OCI-LY3 (cell line): ENCODE results near the gene CCT3.

Experiments used
- H2AFZ ChIP-seq: fragments of 200-600, 300-600 bp; shearing (Covaris generic); 2 replicates; pipeline ENCODE4 v1.6.0; 2014; ENCODE audit warnings: antibody characterized with exemption, low read depth, low read length
- H3K27ac ChIP-seq: fragments of 200-600, 300-600 bp; sonication (generic); 2 replicates; pipeline ENCODE4 v1.5.1; 2014; ENCODE audit warnings: mild to moderate bottlenecking, low read length, moderate library complexity, mixed read lengths
- H3K27me3 ChIP-seq: fragments of 200-600, 300-600 bp; sonication (generic); 2 replicates; pipeline ENCODE4 v1.6.1; 2014; ENCODE audit warnings: low read depth, low read length, mixed read lengths
- H3K36me3 ChIP-seq: fragments of 200-600, 300-600 bp; sonication (generic); replicated peaks from 2 replicates; pipeline ENCODE3; 2014; ENCODE audit warnings: low read depth, low read length, mixed read lengths
- H3K4me1 ChIP-seq: fragments of 300-600, 200-600 bp; sonication (generic); 2 replicates; pipeline ENCODE4 v1.6.1; 2014; ENCODE audit warnings: low read length, mixed read lengths
- H3K4me2 ChIP-seq: fragments of 200-600, 300-600 bp; sonication (generic); 2 replicates; pipeline ENCODE4 v1.6.1; 2014; ENCODE audit warnings: low read length, mixed read lengths
- H3K4me3 ChIP-seq: fragments of 300-600, 200-600 bp; sonication (generic); 2 replicates; pipeline ENCODE4 v1.5.1; 2014; ENCODE audit warnings: antibody characterized with exemption, mild to moderate bottlenecking, low read length, moderate library complexity
- H3K79me2 ChIP-seq: fragments of 300-600, 200-600 bp; shearing (Covaris generic); 2 replicates; pipeline ENCODE4 v1.6.1; 2014; ENCODE audit warnings: mild to moderate bottlenecking, low read length, mixed read lengths
- H3K9ac ChIP-seq: fragments of 300-600, 200-600 bp; shearing (Covaris generic); 2 replicates; pipeline ENCODE4 v1.6.0; 2014; ENCODE audit warnings: mild to moderate bottlenecking, low read length, moderate library complexity
- H3K9me3 ChIP-seq: fragments of 200-600, 300-600 bp; shearing (Covaris generic); 2 replicates; pipeline ENCODE4 v1.6.1; 2014; ENCODE audit warnings: low read length, mixed read lengths; ENCODE audit not compliant: insufficient read depth
- H4K20me1 ChIP-seq: fragments of 200-600, 300-600 bp; sonication (generic); 2 replicates; pipeline ENCODE4 v1.6.1; 2016; ENCODE audit warnings: low read length, mixed read lengths; ENCODE audit not compliant: insufficient read depth
- CTCF ChIP-seq: fragments of 200-600, 300-600 bp; sonication (generic); IDR thresholded peaks from 2 replicates; pipeline ENCODE4 v1.5.1; 2014; ENCODE audit warnings: antibody characterized with exemption, low read length, low read depth
- EZH2phosphoT487 ChIP-seq: fragments of 200-600 bp; shearing (Covaris generic); IDR thresholded peaks from 2 replicates; pipeline ENCODE4 v1.6.1; 2018; ENCODE audit warnings: antibody characterized with exemption, mixed run types, low read depth

The CCT3 gene

GRCh38 chr1:156360534-156360933 lies 22.4 kb upstream of the CCT3 start:
- Histone ChIP-seq H2AFZ (no peak overlapping the region), H3K79me2 (no peaks in the 10 kb centered on the region), H3K9ac (no peak overlapping the region), H3K27ac (no peak overlapping the region), H3K4me1 (peaks cover 8% of the 10 kb centered on the region), H3K4me3 (no peak overlapping the region), H3K4me2 (no peak overlapping the region), H3K9me3 (no peaks in the 10 kb centered on the region), H3K36me3 (no peaks in the 10 kb centered on the region), H4K20me1 (no peaks in the 10 kb centered on the region), H3K27me3 (peaks cover 22% of the 10 kb centered on the region)
- TF ChIP-seq EZH2phosphoT487 = no peak
- no peak for TF ChIP-seq CTCF

GRCh38 chr1:156359973-156360372 lies 21.9 kb upstream of the CCT3 start:
- Histone ChIP-seq H3K36me3 (no peaks in the 10 kb centered on the region), H3K9ac (no peak overlapping the region), H3K4me2 (no peak overlapping the region), H3K27ac (no peak overlapping the region), H3K79me2 (no peaks in the 10 kb centered on the region), H2AFZ (no peak overlapping the region), H3K9me3 (no peaks in the 10 kb centered on the region), H4K20me1 (no peaks in the 10 kb centered on the region), H3K27me3 (peaks cover 23% of the 10 kb centered on the region), H3K4me3 (no peak overlapping the region), H3K4me1 (peaks cover 8% of the 10 kb centered on the region)
- no peak for TF ChIP-seq EZH2phosphoT487
- no peak for TF ChIP-seq CTCF

DNA sequence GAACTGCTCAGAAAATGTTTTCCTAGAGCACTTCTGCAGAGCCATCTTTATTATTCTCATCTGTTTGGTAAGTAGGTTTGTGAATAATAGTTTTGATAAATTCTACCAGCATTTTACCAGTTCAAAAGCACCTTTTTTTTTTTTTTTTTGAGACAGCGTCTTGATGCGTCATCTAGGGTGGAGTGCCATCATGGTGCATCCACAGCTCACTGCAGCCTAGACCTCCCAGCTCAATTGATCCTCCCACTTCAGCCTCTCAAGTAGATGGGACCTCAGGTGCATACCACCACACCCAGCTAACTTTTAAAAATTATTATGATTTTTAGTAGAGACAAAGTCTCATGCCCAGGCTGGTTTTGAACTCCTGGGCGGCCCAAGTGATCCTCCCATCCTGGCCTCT lies 21.2 kb upstream of the CCT3 start:
- Histone ChIP-seq H3K79me2 (no peaks in the 10 kb centered on the region), H3K27me3 (peaks cover 30% of the 10 kb centered on the region), H3K4me1 (peaks cover 8% of the 10 kb centered on the region), H2AFZ (no peak overlapping the region), H3K27ac (no peak overlapping the region), H3K36me3 (no peaks in the 10 kb centered on the region), H3K4me2 (no peak overlapping the region), H3K9me3 (no peaks in the 10 kb centered on the region), H3K9ac (no peak overlapping the region), H4K20me1 (no peaks in the 10 kb centered on the region), H3K4me3 (no peak overlapping the region)
- no peak for TF ChIP-seq CTCF
- no peak for TF ChIP-seq EZH2phosphoT487

- Histone ChIP-seq H3K79me2 (no peaks in the 10 kb centered on the region), H4K20me1 (no peaks in the 10 kb centered on the region), H3K4me1 (peaks cover 8% of the 10 kb centered on the region), H3K9me3 (no peaks in the 10 kb centered on the region), H3K4me3 (no peak overlapping the region), H3K27me3 (peaks cover 34% of the 10 kb centered on the region), H3K27ac (no peak overlapping the region), H2AFZ (no peak overlapping the region), H3K9ac (no peak overlapping the region), H3K4me2 (no peak overlapping the region), H3K36me3 (no peaks in the 10 kb centered on the region)
- TF ChIP-seq EZH2phosphoT487 (no peak), CTCF (no peak)
These were observed 20.5 kb upstream of the CCT3 start for GRCh38 chr1:156358641-156359040.
